Stimulated activated CD4-positive, alpha-beta T cell treated with anti-CD3 and anti-CD28 coated beads, Interleukin-1b, Interleukin-23, amount 100 ng/mL, for 48 hours (primary cell): ENCODE measurements around the gene LSM8.
"Not testable (repeated sequence)": the region's sequence is repeated elsewhere in the genome, so short reads cannot be mapped to it uniquely, and the experiment has no call there.

Experiments
- DNase-seq: peaks from one replicate; pipeline ENCODE4 v3.0.0-alpha.2; 2020

Gene LSM8

GRCh38 chr7:118214051-118214832 lies 30.3 kb downstream of the LSM8 start:
- DNase-seq: peak; percentile 73

- DNase-seq: no peak
Measured at GRCh38 chr7:118214833-118215182, 30.8 kb downstream of the LSM8 start.

- no peak for DNase-seq
Measured at GRCh38 chr7:118217210-118217619, 33.3 kb downstream of the LSM8 start.

DNA sequence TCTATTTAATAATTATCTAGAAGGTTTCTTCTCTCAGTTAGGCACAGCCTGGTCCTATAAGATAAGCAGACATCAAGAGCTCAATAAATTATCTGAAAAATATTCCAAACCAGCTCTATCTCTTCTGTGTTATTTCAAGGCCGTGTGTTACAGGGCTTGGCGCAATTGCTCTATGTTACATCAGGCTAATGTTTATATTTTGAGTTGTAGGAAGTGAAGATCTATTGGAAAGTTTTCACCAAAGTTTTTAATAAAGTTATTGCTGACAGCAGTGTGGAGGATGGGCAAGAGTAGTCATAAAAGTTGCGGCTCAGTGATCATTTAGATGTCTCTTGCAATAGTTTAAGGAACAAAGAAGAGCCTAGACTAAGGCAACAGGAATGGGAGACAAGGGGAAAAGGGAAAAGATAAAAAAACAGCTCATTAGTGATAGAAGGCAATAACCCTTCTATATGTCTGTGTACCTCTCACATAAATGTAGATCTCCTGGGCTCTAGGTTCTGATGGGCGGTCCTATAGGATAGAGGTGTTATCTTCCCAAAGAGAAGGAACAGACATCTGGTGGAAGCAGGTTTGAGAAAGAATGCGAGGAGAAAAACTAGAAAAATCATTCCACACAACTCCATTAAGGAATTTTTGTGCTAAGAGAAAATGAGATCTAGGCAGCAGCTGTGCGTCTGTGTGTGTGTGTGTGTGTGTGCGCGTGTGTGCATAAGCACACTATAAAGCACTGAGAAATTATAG lies 34.6 kb downstream of the LSM8 start:
- no peak for DNase-seq

DNA sequence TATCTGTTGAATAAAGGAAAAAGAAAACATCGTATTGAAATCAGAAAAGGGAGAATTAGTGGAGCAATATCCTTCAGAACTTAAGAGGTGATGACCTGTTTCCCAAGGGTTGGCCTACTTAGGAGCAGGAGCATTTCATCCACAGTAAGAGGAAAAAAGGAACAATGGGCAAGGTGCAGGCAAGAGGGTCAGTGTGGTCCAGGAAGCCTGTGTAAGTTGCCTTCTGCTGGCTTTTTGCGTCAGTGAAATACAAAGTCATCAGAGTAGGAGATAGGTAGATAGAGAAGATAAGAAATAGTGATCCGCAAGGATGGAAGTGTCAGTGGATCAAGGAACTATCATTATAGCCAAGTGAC lies 35.2 kb downstream of the LSM8 start:
- no peak for DNase-seq

DNA sequence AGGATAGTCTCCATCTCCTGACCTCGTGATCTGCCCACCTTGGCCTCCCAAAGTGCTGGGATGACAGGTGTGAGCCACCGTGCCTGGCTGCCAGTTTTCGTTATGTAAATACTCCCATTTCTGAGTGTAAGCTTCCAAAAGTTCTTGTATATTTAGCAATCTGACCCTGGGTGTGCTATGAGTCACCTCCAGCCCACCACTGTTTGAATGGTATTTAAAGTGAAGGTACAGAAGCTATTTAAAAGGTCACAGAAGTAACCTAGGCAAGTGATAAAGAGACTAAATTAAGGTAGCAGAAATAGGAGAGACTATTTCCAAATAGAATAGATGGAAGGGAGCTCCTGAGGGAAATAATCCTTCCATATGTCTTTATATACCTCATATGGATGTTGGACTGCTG lies 36.6 kb downstream of the LSM8 start:
- no peak for DNase-seq

DNA sequence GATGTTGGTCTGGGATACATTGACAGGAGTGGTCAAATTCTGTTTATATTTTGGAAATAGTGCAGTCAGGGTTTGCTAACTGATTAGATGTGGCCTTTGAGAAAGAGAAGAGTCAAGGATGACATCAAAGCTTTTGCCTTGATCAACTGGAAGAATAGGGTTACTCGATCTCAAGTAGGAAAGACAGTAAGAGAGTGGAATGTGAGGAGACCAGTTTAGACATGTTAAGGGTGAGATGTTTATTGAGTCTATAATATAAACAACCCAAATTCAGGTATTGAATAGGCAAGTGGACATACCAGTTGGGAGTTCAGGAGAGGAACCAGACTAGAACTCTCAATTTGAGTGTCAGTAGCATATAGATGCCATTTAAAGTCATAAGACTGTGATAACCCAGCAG lies 38.6 kb downstream of the LSM8 start:
- DNase-seq: no peak

DNA sequence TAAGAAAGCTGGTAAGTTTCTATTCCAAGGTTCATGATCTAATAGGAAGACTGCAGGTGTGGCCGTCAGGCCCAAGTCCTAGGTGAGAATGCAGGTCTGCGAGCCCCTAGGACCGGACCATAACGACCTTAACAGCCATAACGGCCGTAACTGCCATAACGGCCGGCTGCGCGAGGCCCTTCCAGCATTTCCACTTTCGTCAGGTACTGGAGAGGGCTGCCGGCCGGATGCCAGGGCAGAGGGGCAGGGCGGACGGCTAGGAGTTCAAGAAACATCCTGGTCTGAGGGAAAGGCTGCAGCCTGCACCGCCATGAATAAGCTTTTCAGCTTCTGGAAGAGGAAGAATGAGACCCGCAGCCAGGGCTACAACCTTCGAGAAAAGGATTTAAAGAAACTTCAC lies 40.6 kb downstream of the LSM8 start, which contains the start of gene ANKRD7:
Gene ANKRD7 (plus strand): TSS at position 184 of the 400 bp plus-strand sequence. CDS start 127 bp downstream, at position 311.
- DNase-seq: no peak

DNA sequence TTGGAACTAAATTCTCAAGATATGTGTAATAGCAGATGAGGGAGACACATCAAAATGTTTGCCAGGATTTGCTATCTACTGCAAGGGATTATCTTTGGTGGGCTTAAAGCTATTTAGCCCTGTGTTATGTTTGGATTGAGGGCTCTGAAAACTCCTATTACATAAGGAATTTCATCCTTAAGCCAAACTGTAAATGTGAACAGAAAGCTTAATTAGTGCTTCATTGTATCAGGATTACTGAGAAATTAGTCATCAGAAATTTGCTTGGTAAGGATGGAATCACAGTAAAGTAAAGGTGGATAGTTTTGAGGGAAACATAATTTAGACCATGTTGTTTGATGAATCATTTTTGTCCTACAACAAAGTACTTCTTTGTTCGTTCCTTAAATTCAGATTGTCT lies 48.9 kb downstream of the LSM8 start:
- DNase-seq: no peak

DNA sequence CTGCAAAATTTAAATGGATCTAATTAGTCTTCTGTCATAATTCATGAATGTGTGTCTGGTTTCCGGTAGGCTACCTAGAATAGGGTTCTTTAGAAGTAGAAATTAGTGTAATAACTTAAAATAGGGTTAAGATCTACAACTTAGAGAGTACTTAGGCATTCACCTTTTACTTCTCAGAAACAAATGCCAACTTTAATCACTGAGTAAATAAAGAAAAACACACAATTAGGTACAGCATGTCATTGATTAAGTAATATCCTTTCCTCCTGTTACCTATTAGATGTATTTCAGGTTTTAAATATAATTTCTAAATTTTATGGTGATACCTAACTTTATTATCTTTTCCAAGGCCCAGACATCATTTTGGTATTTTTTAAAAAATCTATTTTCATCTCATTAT lies 49.8 kb downstream of the LSM8 start:
- no peak for DNase-seq

- DNase-seq: no peak
Measured at GRCh38 chr7:118239014-118239413, 55.0 kb downstream of the LSM8 start.

DNA sequence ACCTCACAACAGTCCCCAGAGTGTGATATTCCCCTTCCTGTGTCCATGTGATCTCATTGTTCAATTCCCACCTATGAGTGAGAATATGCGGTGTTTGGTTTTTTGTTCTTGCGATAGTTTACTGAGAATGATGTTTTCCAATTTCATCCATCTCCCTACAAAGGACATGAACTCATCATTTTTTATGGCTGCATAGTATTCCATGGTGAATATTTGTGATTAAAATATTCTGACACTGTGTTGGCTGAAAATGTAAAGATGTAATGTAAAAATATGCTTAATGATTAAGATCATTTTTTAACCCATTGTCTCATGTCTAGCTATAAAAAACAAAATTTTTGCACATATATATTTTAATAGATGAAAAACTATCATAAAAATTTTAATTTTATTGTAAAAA lies 56.4 kb downstream of the LSM8 start:
- DNase-seq: not testable (repeated sequence)
